Caco-2 (cell line): ENCODE data around the gene SLC4A3. TPM values are rescaled to one million over a fixed set of nuclear protein-coding genes. Genes with fewer than 3 reads are reported as not detected.
"Not testable (repeated sequence)": the region's sequence is repeated elsewhere in the genome, so short reads cannot be mapped to it uniquely, and the experiment has no call there.

Experiments
- BruUV-seq: library from RNA; stranded (reverse); fragments of 400-500 nt; replicated peaks from 2 replicates; lab custom pipeline; 2021; lab: Mats Ljungman, UMichigan
- CTCF ChIA-PET: fragments of 300-600 bp; sonication (Branson Sonifier 250); formaldehyde crosslinking; loops from one replicate; lab custom pipeline; 2022; ENCODE audit warnings: antibody characterized with exemption; lab: Charles Lee
- POLR2A ChIA-PET: fragments of 300-600 bp; sonication (Branson Sonifier 250); formaldehyde crosslinking; loops from one replicate; lab custom pipeline; 2022; ENCODE audit warnings: antibody characterized with exemption; lab: Charles Lee
- DNase-seq, 2 experiments: peaks; one replicate each; pipeline versions ENCODE4 v3.0.0 to v3.0.0-alpha.2; 2020 to 2022
- H3K27me3 ChIP-seq: replicated peaks from 2 replicates; pipeline ENCODE4 v1.6.0; 2011; ENCODE audit warnings: low read length; ENCODE audit not compliant: control insufficient read depth, insufficient read depth
- H3K36me3 ChIP-seq: 2 replicates; pipeline ENCODE4 v1.5.1; 2011; ENCODE audit warnings: low read length; ENCODE audit not compliant: control insufficient read depth, insufficient read depth
- H3K4me1 ChIP-seq: fragments of 250-450 bp; sonication (Bioruptor Pico); 2 replicates; pipeline ENCODE4 v1.5.1; 2020; ENCODE audit warnings: mild to moderate bottlenecking
- H3K4me3 ChIP-seq: 2 replicates; pipeline ENCODE4 v1.5.1; 2011; ENCODE audit warnings: low read depth, mild to moderate bottlenecking, control low read depth, low read length
- H3K9me3 ChIP-seq: fragments of 250-450 bp; sonication (Bioruptor Pico); 2 replicates; pipeline ENCODE4 v1.5.1; 2020; ENCODE audit warnings: mild to moderate bottlenecking, moderate library complexity
- H3K27ac Mint-ChIP-seq: one replicate; pipeline ENCODE4 v1.8.0; 2022; ENCODE audit warnings: mixed read lengths; ENCODE audit not compliant: unreplicated experiment
- H3K27me3 Mint-ChIP-seq: one replicate; pipeline ENCODE4 v1.8.0; 2022; ENCODE audit warnings: mixed read lengths; ENCODE audit not compliant: insufficient read depth, unreplicated experiment
- H3K36me3 Mint-ChIP-seq: one replicate; pipeline ENCODE4 v1.8.0; 2022; ENCODE audit warnings: mild to moderate bottlenecking, mixed read lengths; ENCODE audit not compliant: insufficient read depth, unreplicated experiment
- H3K4me1 Mint-ChIP-seq: one replicate; pipeline ENCODE4 v1.8.0; 2022; ENCODE audit warnings: low read depth, mixed read lengths; ENCODE audit not compliant: unreplicated experiment
- H3K4me3 Mint-ChIP-seq: one replicate; pipeline ENCODE4 v1.8.0; 2022; ENCODE audit warnings: mild to moderate bottlenecking, moderate library complexity, mixed read lengths; ENCODE audit not compliant: unreplicated experiment
- H3K9me3 Mint-ChIP-seq: one replicate; pipeline ENCODE4 v1.8.0; 2022; ENCODE audit warnings: mixed read lengths; ENCODE audit not compliant: unreplicated experiment
- CTCF ChIP-seq, 2 experiments: fragments of 200-600 bp in 1 of 2; IDR thresholded peaks; 1 replicate in 1 of 2; 2 replicates in 1 of 2; pipeline versions ENCODE4 v1.5.1 to v1.8.0; 2011 to 2022; ENCODE audit warnings: antibody characterized with exemption in 1 of 2, control low read depth in 1 of 2, inconsistent platforms in 1 of 2, low read depth in 1 of 2, low read length in 1 of 2, mild to moderate bottlenecking in 1 of 2, moderate library complexity in 1 of 2; ENCODE audit not compliant: insufficient read depth in 1 of 2, severe bottlenecking in 1 of 2, unreplicated experiment in 1 of 2
- intact Hi-C: fragments of 100-400 bp; cut with micrococcal nuclease; formaldehyde crosslinking; loops from one replicate; pipeline ENCODE4 v1.10.0; 2022; ENCODE audit not compliant: unreplicated experiment
- total RNA-seq: library from RNA; stranded (reverse); gene quantifications from 2 replicates; pipeline ENCODE4 v1.2.3, GENCODE V29; 2022

Gene SLC4A3
- total RNA-seq, 1 experiment from 2014 or later: 6.2 TPM

DNA sequence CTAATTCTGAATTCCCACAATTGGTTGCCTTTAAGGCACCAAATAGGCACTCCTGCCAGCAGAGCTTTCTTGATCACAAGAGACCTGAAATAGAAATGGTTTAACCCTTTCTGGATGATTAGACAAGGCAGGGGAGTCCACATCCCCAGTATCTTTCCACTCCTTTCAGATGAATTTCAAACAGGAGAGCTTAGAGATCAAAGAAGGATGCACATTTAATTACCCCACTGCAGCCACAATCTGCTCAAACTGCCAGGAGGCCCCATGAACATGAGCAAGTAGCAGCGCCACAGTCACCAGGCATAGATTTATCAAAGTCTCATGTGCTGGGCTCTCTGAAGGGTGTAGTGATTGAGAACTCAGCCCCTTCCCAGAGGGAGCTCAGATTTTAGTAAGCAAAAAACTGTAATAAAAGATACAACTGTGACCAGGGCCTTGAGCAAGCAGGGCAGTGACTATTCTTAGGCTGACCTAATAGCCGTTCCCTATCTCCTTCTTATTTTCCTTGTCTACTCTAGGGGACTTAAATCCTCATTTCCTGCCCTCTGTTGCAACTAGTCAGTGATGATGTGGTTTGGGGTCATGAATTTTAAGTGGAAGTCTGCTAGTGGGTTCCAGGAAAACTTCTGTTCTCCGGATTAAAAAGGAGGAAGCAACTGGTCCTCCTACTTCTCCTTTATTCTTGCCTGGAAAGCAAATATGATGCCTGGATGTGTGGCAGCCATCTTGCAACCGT lies 53.7 kb downstream of the SLC4A3 start:
- intact Hi-C loops: no loop called here
- no peaks in the 10 kb centered on the region for H3K27me3 Mint-ChIP-seq
- H3K4me1 Mint-ChIP-seq: peaks cover 18% of the 10 kb centered on the region
- Histone ChIP-seq H3K36me3 (no peaks in the 10 kb centered on the region), H3K27me3 (no peaks in the 10 kb centered on the region), H3K9me3 (peaks cover 11% of the 10 kb centered on the region), H3K4me3 (no peak overlapping the region), H3K4me1 (peaks cover 11% of the 10 kb centered on the region)
- DNase-seq: no peak
- TF ChIP-seq CTCF (IDR thresholded peaks at IDR 0.05; ENCODE audit: insufficient read depth in 1 of 2, low read depth in 1 of 2, low read length in 1 of 2, severe bottlenecking in 1 of 2, unreplicated experiment in 1 of 2): no peak
- POLR2A ChIA-PET: no interaction called here
- peaks cover 31% of the 10 kb centered on the region for H3K9me3 Mint-ChIP-seq
- CTCF ChIA-PET: interaction anchor here (0.6 kb wide), 1 partner anchor 9 kb away, joined by 3 read pairs; no protein-coding TSS in a partner anchor
- H3K27ac Mint-ChIP-seq: no peak overlapping the region
- BruUV-seq: no TSS peak
- H3K4me3 Mint-ChIP-seq: no peak overlapping the region
- H3K36me3 Mint-ChIP-seq: peaks cover 9% of the 10 kb centered on the region

- peaks cover 9% of the 10 kb centered on the region for H3K36me3 Mint-ChIP-seq
- Histone ChIP-seq H3K4me3 (no peak overlapping the region), H3K27me3 (no peaks in the 10 kb centered on the region), H3K4me1 (peaks cover 18% of the 10 kb centered on the region), H3K9me3 (peaks cover 11% of the 10 kb centered on the region), H3K36me3 (no peaks in the 10 kb centered on the region)
- ChIA-PET POLR2A (no interaction called here), CTCF (interaction anchor here (0.6 kb wide), 1 partner anchor 8 kb away, joined by 3 read pairs; no protein-coding TSS in a partner anchor)
- H3K4me1 Mint-ChIP-seq: peaks cover 22% of the 10 kb centered on the region
- H3K27ac Mint-ChIP-seq: no peak overlapping the region
- no TSS peak for BruUV-seq
- H3K9me3 Mint-ChIP-seq: peaks cover 31% of the 10 kb centered on the region
- H3K27me3 Mint-ChIP-seq: no peaks in the 10 kb centered on the region
- TF ChIP-seq CTCF (IDR thresholded peaks at IDR 0.05; ENCODE audit: insufficient read depth in 1 of 2, low read depth in 1 of 2, low read length in 1 of 2, severe bottlenecking in 1 of 2, unreplicated experiment in 1 of 2): no peak
- H3K4me3 Mint-ChIP-seq: no peak overlapping the region
- DNase-seq: no peak
- intact Hi-C loops: no loop called here
Measured at GRCh38 chr2:219681694-219682300, 54.4 kb downstream of the SLC4A3 start.

DNA sequence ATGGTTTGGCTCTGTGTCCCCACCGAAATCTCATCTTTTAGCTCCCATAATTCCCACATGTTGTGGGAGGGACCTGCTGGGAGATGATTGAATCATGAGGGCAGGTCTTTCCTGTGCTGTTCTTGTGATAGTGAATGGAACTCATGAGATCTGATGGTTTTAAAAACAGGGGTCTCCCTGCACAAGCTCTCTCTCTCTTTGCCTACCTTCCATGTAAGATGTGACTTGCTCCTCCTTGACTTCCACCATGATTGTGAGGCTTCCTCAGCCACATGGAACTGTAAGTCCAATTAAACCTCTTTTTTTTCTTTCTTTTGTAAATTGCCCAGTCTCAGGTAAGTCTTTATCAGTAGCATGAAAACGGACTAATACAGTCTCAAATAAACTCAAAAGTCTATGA lies 56.0 kb downstream of the SLC4A3 start:
- Mint-ChIP-seq H3K36me3 (peaks cover 11% of the 10 kb centered on the region), H3K9me3 (peaks cover 31% of the 10 kb centered on the region), H3K4me1 (peaks cover 33% of the 10 kb centered on the region)
- H3K4me3 Mint-ChIP-seq, H3K36me3 ChIP-seq, H3K27ac Mint-ChIP-seq, H3K27me3 ChIP-seq, BruUV-seq, intact Hi-C loops, H3K4me3 ChIP-seq, CTCF ChIA-PET, DNase-seq, POLR2A ChIA-PET, H3K27me3 Mint-ChIP-seq: not testable (repeated sequence)
- H3K4me1 ChIP-seq: peaks cover 34% of the 10 kb centered on the region
- peaks cover 11% of the 10 kb centered on the region for H3K9me3 ChIP-seq
